ENCODE results near the gene KIAA0232. TPM values are rescaled to one million over a fixed set of nuclear protein-coding genes. Genes with fewer than 3 reads are reported as not detected.

Gene KIAA0232
- total and polyA plus RNA-seq, 10 of the 15 experiments (the other 5 are each of a cell fraction or from before 2014, with no cell fraction given): 2.8 to 15.1 (median 10.8) TPM

DNA sequence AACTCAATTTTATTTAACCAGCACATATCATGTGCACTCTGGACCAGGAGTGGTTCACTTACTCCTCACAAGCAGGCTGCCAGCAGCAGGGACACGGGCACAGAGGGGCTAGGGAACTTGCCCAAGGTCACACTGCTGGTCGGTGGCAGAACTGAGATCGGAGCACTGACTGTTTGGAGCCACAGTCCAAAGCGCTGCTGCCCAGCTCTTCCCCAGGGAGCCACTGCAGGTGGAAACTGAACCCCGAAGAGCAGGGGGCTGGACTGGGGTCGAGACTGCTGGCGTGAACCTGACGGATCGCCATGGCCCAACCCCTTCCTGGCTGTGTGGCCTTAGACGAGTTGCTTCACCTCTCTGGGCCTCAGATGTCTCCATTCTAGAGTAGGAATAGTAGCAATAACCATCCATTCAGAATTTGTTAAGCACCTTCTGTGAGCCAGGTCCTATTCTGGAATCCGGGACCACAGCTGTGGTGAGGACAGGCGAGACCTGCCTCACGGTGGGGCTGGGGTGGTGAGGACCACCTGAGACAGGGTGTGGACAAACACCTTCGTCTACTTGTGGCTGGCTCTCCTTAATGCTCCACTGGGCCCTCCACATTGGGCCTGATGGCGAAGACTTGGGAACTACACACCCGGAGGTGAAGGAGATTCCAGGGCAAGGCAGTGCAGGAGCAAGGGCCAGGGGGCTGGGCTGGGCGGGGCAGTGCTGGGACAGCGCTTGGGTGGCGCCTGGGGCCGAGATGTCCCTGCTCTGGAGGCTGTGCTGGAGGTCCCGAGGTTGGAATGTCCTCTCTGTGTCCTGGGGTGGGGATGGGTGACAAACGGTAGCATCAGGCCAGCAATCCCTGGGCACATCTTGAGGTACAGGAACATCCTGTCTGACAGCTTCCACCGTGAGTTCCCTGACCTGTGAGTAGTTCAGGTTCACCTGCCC is 32.0 kb upstream of the KIAA0232 start (continued):
- TF ChIP-seq, protein P1, sequence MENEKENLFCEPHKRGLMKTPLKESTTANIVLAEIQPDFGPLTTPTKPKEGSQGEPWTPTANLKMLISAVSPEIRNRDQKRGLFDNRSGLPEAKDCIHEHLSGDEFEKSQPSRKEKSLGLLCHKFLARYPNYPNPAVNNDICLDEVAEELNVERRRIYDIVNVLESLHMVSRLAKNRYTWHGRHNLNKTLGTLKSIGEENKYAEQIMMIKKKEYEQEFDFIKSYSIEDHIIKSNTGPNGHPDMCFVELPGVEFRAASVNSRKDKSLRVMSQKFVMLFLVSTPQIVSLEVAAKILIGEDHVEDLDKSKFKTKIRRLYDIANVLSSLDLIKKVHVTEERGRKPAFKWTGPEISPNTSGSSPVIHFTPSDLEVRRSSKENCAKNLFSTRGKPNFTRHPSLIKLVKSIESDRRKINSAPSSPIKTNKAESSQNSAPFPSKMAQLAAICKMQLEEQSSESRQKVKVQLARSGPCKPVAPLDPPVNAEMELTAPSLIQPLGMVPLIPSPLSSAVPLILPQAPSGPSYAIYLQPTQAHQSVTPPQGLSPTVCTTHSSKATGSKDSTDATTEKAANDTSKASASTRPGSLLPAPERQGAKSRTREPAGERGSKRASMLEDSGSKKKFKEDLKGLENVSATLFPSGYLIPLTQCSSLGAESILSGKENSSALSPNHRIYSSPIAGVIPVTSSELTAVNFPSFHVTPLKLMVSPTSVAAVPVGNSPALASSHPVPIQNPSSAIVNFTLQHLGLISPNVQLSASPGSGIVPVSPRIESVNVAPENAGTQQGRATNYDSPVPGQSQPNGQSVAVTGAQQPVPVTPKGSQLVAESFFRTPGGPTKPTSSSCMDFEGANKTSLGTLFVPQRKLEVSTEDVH (IDR thresholded peaks at IDR 0.05; ENCODE audit: low read depth, partially characterized antibody): no peak
- TF ChIP-seq SP1 (IDR thresholded peaks at IDR 0.05; ENCODE audit: low read depth, low read length) (no peak), RCOR1 (conservative IDR thresholded peaks at IDR 0.05; ENCODE audit: low read depth, low read length) (no peak), SMAD5 (IDR thresholded peaks at IDR 0.05; ENCODE audit: low read depth) (no peak), CBX3 (IDR thresholded peaks at IDR 0.05; ENCODE audit: borderline replicate concordance, low read depth) (no peak), POLR2A (IDR thresholded peaks at IDR 0.05; ENCODE audit: low read depth, low read length) (no peak), ZNF24 (IDR thresholded peaks at IDR 0.05) (no peak)

DNA sequence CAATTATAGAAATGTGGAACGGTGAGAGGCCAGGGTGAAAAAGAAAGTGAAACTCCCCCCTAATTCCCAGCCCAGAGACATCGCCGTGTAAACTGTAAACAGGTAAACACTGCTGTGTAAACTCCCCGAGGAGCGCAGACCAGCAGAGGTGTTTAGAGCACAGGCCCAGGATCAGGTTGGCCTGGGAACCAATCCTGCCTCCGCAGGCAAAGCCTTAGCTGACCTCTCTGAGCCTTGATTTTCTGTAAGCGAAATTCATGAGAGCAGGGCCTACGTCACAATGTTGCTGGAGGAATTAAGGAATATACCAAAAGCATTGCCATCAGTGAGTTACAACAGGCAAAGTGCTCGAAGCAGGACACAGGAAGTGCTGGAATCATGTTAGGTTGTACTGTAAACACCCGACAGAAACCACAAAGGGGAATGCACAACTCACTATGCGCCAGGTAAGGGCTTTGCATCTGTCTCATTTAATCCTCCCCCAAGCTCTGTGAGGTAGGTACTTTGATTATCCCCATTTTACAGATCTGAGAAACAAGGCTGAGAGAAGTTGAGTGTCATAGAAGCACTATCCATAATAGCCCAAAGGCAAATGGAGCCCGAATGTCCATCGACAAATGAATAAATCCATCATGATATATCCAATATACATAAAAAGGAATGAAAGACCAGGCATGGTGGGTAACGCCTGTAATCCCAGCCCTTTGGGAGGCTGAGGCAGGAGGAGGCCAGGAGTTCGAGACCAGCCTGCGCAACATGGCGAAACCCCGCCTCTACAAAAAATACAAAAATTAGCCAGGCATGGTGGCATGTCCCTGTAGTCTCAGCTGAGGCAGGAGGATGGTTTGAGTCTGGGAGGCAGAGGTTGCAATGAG is 30.7 kb upstream of the KIAA0232 start:
- ChIA-PET CTCF (interaction anchor here (1.5 kb wide), 1 partner anchor 122 kb away, joined by 5 read pairs; no protein-coding TSS in a partner anchor), RAD21 (ENCODE audit: unreplicated experiment) (no interaction called here), POLR2A (interaction anchor here (0.6 kb wide), 1 partner anchor 33 kb away, joined by 7 read pairs; no protein-coding TSS in a partner anchor), SMC1A (ENCODE audit: uncharacterized antibody, unreplicated experiment) (no interaction called here)
- intact Hi-C loops (cut with micrococcal nuclease; ENCODE audit: unreplicated experiment) (no loop called here), in situ Hi-C loops (cut with MboI) (no loop called here)
- no TSS peak for BruUV-seq (replicated peaks)
- H3K4me3 ChIP-seq: no peak overlapping the region
- TF ChIP-seq, protein P1 (IDR thresholded peaks at IDR 0.05; ENCODE audit: low read depth, partially characterized antibody): no peak
- TF ChIP-seq RUNX3 (IDR thresholded peaks at IDR 0.05; ENCODE audit: low read length): peak; percentile 17; the same call in 1 of the 2 replicates
- 58% methylated on average over 18 of the region's 18 CpGs for WGBS (ENCODE audit: insufficient coverage, insufficient replicate concordance, low lambda C conversion rate, missing lambda C conversion rate)
- H3K4me1 ChIP-seq (ENCODE audit: control insufficient read depth, insufficient read depth, low read length): no peaks in the 10 kb centered on the region
- no peaks in the 10 kb centered on the region for H3K9me3 ChIP-seq (replicated peaks; ENCODE audit: control insufficient read depth, insufficient read depth, low read length)
- H2AFZ ChIP-seq (ENCODE audit: control insufficient read depth, low read depth, low read length): peak overlapping the region; percentile 82
- H3K9ac ChIP-seq (ENCODE audit: control insufficient read depth, insufficient read depth, low read length): no peak overlapping the region; the same call in 1 of the 2 replicates
- no peak overlapping the region for H3K27ac ChIP-seq (ENCODE audit: control insufficient read depth, insufficient read depth)
- H4K20me1 ChIP-seq (ENCODE audit: control insufficient read depth, insufficient read depth): no peaks in the 10 kb centered on the region
- H3K4me2 ChIP-seq (ENCODE audit: control insufficient read depth, insufficient read depth): peak overlapping the region; percentile 68
- H3K79me2 ChIP-seq (ENCODE audit: control insufficient read depth, insufficient read depth, low read length): no peaks in the 10 kb centered on the region
- H3K36me3 ChIP-seq (ENCODE audit: control insufficient read depth in 2 of 2, insufficient read depth in 2 of 2, low read length in 1 of 2): no peaks in the 10 kb centered on the region
- ATAC-seq (peak; percentile 40; the same call in 1 of the 3 replicates), FAIRE-seq (peak; percentile 57), DNase-seq (ENCODE audit: low read depth, low spot score) (no peak)
- no peaks in the 10 kb centered on the region; a peak in 1 of 4 replicates for H3K27me3 ChIP-seq (replicated peaks in 1 of 2; ENCODE audit: control insufficient read depth in 2 of 2, insufficient read depth in 2 of 2, low read length in 1 of 2)

All from GM12878 (cell line).